ENCODE results near the gene PSMA6.

- TF ChIP-seq CTCF (IDR thresholded peaks at IDR 0.05; ENCODE audit: low read depth, low read length) (no peak), POLR2A (IDR thresholded peaks at IDR 0.05; ENCODE audit: extremely low read depth, insufficient read length) (no peak), MAX (IDR thresholded peaks at IDR 0.05; ENCODE audit: low read depth, low read length) (no peak)
Observed at GRCh38 chr14:35243956-35244355, 48.2 kb upstream of the PSMA6 start.

Measured in NB4 (cell line).